PFSK-1 (cell line): Measurements from ENCODE around the gene NAPA.

ENCODE experiments used
- FOXP2 ChIP-seq: optimal IDR thresholded peaks from 2 replicates; pipeline ENCODE3; 2011; ENCODE audit warnings: borderline replicate concordance, control low read depth, inconsistent platforms; ENCODE audit not compliant: insufficient read depth; ENCODE audit errors: extremely low read length, extremely low read depth
- POLR2AphosphoS5 ChIP-seq: IDR thresholded peaks from 2 replicates; pipeline ENCODE4 v1.6.1; 2012; ENCODE audit warnings: low read depth, mild to moderate bottlenecking, control low read depth, low read length, moderate library complexity
- SIN3A ChIP-seq: IDR thresholded peaks from 2 replicates; pipeline ENCODE4 v1.6.1; 2012; ENCODE audit warnings: mild to moderate bottlenecking, low read length, moderate library complexity, borderline replicate concordance; ENCODE audit not compliant: insufficient read depth
- TAF1 ChIP-seq: IDR thresholded peaks from 2 replicates; pipeline ENCODE4 v1.6.1; 2012; ENCODE audit warnings: low read length, control low read depth, borderline replicate concordance; ENCODE audit not compliant: insufficient read depth
- TF ChIP-seq, protein P1 (sequence below), 2 experiments: IDR thresholded peaks; 2 replicates each; pipeline versions ENCODE4 v1.6.1 to v1.8.0; 2011 to 2012; ENCODE audit warnings: low read depth in 2 of 2, low read length in 2 of 2, control low read depth in 1 of 2, inconsistent platforms in 1 of 2, mild to moderate bottlenecking in 1 of 2, moderate library complexity in 1 of 2; ENCODE audit not compliant: insufficient read depth in 1 of 2

The NAPA gene

GRCh38 chr19:47497050-47497766, 17.7 kb downstream of the NAPA start:
- TF ChIP-seq SIN3A (no peak), TAF1 (no peak), POLR2AphosphoS5 (no peak), FOXP2 (no peak)
- TF ChIP-seq, protein P1, sequence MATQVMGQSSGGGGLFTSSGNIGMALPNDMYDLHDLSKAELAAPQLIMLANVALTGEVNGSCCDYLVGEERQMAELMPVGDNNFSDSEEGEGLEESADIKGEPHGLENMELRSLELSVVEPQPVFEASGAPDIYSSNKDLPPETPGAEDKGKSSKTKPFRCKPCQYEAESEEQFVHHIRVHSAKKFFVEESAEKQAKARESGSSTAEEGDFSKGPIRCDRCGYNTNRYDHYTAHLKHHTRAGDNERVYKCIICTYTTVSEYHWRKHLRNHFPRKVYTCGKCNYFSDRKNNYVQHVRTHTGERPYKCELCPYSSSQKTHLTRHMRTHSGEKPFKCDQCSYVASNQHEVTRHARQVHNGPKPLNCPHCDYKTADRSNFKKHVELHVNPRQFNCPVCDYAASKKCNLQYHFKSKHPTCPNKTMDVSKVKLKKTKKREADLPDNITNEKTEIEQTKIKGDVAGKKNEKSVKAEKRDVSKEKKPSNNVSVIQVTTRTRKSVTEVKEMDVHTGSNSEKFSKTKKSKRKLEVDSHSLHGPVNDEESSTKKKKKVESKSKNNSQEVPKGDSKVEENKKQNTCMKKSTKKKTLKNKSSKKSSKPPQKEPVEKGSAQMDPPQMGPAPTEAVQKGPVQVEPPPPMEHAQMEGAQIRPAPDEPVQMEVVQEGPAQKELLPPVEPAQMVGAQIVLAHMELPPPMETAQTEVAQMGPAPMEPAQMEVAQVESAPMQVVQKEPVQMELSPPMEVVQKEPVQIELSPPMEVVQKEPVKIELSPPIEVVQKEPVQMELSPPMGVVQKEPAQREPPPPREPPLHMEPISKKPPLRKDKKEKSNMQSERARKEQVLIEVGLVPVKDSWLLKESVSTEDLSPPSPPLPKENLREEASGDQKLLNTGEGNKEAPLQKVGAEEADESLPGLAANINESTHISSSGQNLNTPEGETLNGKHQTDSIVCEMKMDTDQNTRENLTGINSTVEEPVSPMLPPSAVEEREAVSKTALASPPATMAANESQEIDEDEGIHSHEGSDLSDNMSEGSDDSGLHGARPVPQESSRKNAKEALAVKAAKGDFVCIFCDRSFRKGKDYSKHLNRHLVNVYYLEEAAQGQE (IDR thresholded peaks at IDR 0.05; ENCODE audit: insufficient read depth in 1 of 2, low read depth in 2 of 2, low read length in 2 of 2), result no peak

DNA sequence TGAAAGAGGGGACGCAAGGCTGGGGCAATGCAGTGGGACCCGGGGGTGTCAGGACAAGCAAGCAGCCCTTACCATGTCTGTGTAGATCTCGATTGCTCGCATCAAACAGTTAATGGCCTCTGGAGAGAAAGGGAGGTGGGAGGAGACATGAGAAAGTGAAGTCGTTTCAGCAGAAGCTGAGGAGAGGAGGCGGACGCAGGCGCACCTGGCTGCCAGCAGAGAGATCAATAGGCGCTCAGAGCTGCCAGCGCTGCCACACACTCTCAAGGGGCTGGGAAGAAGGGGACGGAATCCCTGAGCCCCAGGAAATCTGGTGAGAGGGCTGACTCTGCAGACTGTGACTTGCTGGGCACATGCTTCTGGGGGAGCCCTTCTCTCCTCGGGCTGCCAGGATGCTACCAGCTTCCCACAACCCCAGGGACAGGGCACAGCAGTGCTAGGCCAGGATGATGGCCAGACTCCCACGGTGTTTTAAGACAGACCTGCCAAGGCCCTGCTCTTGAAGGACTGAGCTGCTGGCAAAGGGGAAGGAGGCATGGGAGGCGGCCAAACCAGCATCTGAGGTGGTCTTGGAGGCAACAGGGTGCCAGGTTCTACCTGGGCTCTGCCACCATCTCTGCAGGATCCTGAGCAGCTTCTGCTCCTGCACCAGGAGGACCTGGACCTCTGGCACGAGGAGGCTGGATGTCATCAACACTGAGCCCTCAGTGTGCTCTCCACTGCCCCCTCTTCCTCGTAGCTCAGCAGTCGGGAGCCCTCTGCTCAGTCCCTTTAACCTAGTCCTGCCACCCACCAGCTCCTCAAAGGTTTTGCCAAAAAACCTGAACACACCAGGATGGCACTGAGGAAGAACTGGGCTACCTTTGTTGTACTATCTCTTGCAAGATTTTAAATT, 19.1 kb downstream of the NAPA start:
- TF ChIP-seq POLR2AphosphoS5 (no peak), FOXP2 (no peak), SIN3A (no peak), TAF1 (no peak)
- TF ChIP-seq, protein P1 (IDR thresholded peaks at IDR 0.05; ENCODE audit: insufficient read depth in 1 of 2, low read depth in 2 of 2, low read length in 2 of 2), result no peak

DNA sequence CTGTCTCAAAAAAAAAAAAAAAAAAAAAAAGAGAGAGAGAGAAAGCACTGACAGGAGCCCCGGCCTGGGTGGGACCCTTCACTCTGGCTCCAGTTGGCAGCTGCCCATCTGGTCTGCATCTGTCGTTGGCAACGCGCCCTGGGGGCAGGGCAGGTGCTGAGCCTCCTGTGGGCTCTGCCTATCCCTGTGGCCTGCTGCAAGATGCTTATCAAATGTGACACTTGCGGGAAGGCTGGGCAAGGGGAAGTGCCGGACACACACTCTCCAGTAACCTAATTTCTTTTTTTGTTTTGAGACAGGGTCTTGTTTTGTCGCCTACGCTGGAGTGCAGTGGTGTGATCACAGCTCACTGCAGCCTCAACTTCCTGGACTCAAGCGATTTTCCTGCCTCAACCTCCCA, 20.1 kb downstream of the NAPA start:
- TF ChIP-seq SIN3A, result no peak
- no peak for TF ChIP-seq FOXP2
- no peak for TF ChIP-seq POLR2AphosphoS5
- no peak for TF ChIP-seq TAF1
- TF ChIP-seq, protein P1 (IDR thresholded peaks at IDR 0.05; ENCODE audit: insufficient read depth in 1 of 2, low read depth in 2 of 2, low read length in 2 of 2), result no peak

DNA sequence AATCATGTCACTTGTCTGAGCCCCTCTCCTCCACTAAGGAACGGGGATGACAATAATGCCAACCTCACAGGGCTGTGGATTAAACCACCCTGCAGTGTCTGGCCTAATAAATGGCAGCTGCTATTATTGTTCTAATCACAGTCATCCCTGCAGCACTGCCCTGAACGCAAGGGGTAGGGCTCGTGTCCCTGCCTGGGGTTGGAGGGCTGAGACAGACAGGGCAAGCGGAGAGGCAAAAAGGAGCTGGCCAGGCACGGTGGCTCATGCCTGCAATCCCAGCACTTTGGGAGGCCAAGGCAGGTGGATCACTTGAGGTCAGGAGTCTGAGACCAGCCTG, 20.7 kb downstream of the NAPA start:
- no peak for TF ChIP-seq SIN3A
- TF ChIP-seq POLR2AphosphoS5, result no peak
- no peak for TF ChIP-seq FOXP2
- TF ChIP-seq, protein P1 (IDR thresholded peaks at IDR 0.05; ENCODE audit: insufficient read depth in 1 of 2, low read depth in 2 of 2, low read length in 2 of 2), result no peak
- no peak for TF ChIP-seq TAF1
